Measurements from ENCODE around the gene MAK. TPM values are rescaled to one million over a fixed set of nuclear protein-coding genes. Genes with fewer than 3 reads are reported as not detected.
A peak's percentile ranks its signal among the peaks of the same experiment; 100 is the strongest.

MAK gene
- total RNA-seq, 1 experiment from 2014 or later = 0.20 TPM

DNA sequence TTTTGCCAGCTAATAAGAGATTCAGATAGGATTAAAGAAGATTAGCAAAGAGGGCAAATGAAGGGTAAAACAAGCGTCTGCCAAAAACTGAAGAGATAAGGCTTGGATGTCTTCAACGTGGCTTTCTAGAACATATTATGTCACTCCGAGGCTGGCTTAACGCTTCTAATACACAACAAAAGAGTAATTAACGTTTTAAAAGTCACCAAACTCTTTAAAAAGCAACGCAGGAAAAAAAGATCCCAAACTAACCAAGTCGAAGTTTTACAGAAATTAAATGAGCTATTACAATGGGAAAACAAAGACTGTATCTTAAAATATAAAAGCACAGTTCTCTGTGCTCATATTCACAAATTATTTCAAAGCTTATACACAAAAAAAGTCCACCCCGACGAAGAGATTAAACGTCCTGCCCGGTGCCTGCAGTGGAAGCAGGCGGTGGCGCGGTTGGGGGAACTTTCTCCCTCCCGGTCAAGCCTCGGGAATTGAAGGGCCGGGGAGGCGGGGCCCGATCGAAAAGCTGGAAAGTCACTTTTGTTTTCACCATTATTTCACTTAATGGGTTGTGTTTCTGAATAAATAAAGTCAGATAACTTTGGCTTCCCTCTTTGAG lies 1.2 kb downstream of the MAK start:
- H3T11ph ChIP-seq (ENCODE audit: low read length) = no peak overlapping the region
- no peak overlapping the region for H2AK5ac ChIP-seq (ENCODE audit: insufficient read length, low read length)
- no peak overlapping the region for H2BK5ac ChIP-seq (ENCODE audit: insufficient read length, low read length)
- H4K20me1 ChIP-seq (ENCODE audit: control insufficient read depth, insufficient read depth, insufficient read length) = no peaks in the 10 kb centered on the region
- no peak overlapping the region for H3K56ac ChIP-seq (ENCODE audit: insufficient read length, low read depth, low read length)
- H3K23ac ChIP-seq (ENCODE audit: insufficient read length, low read depth, low read length) = no peak overlapping the region
- Mint-ChIP-seq H3K9me3 (peaks cover 4 to 6% of the 10 kb centered on the region in 2 experiments; a peak in 3 of 5 replicates), H3K4me1 (peaks cover 14 to 16% of the 10 kb centered on the region in 2 experiments), H3K4me3 (peak overlapping the region; percentile 77 to 85), H3K36me3 (ENCODE audit: insufficient read depth in 1 of 3, low read depth in 3 of 3) (peaks cover 0 to 10% (median 7%) of the 10 kb centered on the region in 3 experiments; a peak in 4 of 7 replicates), H3K27me3 (ENCODE audit: low read depth) (peaks cover 46% of the 10 kb centered on the region), H3K27ac (no peak overlapping the region)
- H2AFZ ChIP-seq (ENCODE audit: low read length) = no peak overlapping the region
- peak overlapping the region; percentile 86 for H3K4me2 ChIP-seq (ENCODE audit: insufficient read depth, insufficient read length, low read length)
- WGBS (ENCODE audit: extremely low coverage, insufficient read length, low lambda C conversion rate) = no CpG with 5 or more reads among the region's 20 CpGs
- TF ChIP-seq, protein P1, sequence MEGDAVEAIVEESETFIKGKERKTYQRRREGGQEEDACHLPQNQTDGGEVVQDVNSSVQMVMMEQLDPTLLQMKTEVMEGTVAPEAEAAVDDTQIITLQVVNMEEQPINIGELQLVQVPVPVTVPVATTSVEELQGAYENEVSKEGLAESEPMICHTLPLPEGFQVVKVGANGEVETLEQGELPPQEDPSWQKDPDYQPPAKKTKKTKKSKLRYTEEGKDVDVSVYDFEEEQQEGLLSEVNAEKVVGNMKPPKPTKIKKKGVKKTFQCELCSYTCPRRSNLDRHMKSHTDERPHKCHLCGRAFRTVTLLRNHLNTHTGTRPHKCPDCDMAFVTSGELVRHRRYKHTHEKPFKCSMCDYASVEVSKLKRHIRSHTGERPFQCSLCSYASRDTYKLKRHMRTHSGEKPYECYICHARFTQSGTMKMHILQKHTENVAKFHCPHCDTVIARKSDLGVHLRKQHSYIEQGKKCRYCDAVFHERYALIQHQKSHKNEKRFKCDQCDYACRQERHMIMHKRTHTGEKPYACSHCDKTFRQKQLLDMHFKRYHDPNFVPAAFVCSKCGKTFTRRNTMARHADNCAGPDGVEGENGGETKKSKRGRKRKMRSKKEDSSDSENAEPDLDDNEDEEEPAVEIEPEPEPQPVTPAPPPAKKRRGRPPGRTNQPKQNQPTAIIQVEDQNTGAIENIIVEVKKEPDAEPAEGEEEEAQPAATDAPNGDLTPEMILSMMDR (conservative IDR thresholded peaks at IDR 0.05) = no peak
- H4K91ac ChIP-seq (ENCODE audit: insufficient read length, low read depth, low read length) = no peak overlapping the region
- H4K5ac ChIP-seq (ENCODE audit: insufficient read length, low read depth, low read length) = no peak overlapping the region
- no peak overlapping the region for H2BK20ac ChIP-seq (ENCODE audit: low read depth, low read length, poor library complexity, severe bottlenecking)
- no peaks in the 10 kb centered on the region for H3K79me1 ChIP-seq (ENCODE audit: insufficient read depth, low read depth, low read length, poor library complexity, severe bottlenecking)
- DNase-seq = peak; percentile 33
- no peak overlapping the region for H2BK12ac ChIP-seq (ENCODE audit: insufficient read length, low read depth, low read length)
- no peaks in the 10 kb centered on the region for H3K4me1 ChIP-seq (ENCODE audit: insufficient read depth, low read length)
- H2BK15ac ChIP-seq (ENCODE audit: low read depth, low read length) = no peak overlapping the region
- H4K8ac ChIP-seq (replicated peaks; ENCODE audit: insufficient read length, low read depth, low read length) = no peak overlapping the region
- no peaks in the 10 kb centered on the region; the same call in 1 of the 2 replicates for H3K79me2 ChIP-seq (ENCODE audit: insufficient read depth, low read length)
- peaks cover 13% of the 10 kb centered on the region for H3K23me2 ChIP-seq (ENCODE audit: insufficient read length, low read depth, low read length, poor library complexity, severe bottlenecking)
- H2BK120ac ChIP-seq (ENCODE audit: low read depth, low read length, poor library complexity, severe bottlenecking) = no peak overlapping the region
- no peak overlapping the region for H3K14ac ChIP-seq (ENCODE audit: insufficient read depth, low read length)
- H3K4ac ChIP-seq (ENCODE audit: low read depth, low read length) = no peak overlapping the region
- no peak overlapping the region for H3K27ac ChIP-seq (ENCODE audit: insufficient read length, low read depth, low read length)
- no peak overlapping the region for H3K18ac ChIP-seq (ENCODE audit: insufficient read length, low read depth, low read length)
- peak overlapping the region; percentile 58 for H3K9ac ChIP-seq (ENCODE audit: extremely low read depth, insufficient read length, low read length)
- no peaks in the 10 kb centered on the region for H3K9me3 ChIP-seq (ENCODE audit: control insufficient read depth, low read depth, low read length)
- H3K27me3 ChIP-seq (ENCODE audit: insufficient read depth, low read length) = no peaks in the 10 kb centered on the region
